Measurements from ENCODE around the gene INTS1.

DNA sequence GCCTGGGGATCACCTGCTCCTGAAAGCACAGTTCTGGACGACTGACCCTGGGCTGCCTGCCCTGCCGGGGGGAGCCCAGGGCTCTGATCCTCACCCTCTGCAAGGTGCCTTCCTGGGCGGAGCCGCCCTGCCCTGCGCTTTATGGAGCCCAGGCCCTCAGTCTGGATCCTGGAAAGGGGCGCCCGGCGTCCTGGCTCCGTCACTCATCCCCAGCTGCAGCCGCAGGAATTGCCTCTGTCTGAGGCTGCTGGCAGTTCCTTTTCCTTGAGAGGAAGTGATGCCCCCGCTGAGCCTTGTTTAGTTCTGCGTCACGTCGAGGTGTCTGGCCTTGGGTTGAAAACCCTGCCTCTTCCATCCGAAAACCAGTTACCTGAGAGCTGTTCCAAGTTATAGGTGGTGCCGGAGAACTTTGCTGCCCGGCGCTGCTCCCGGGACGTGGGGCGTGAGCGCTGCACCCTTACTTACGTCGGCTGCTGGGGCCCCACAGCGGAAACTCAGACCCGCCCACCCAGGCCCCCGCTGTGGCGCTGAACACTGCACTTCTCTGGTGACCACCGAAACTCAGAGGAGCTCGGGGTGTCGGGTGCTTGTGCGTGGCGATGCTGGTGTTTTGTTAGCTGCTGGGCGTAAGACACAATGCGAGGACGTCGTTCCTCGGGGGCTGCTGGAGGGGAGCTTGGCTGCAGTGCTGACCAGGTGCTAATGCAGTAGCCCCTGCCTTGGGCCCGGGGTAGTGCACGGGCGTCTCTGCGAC is 31.7 kb upstream of the INTS1 start:
- TF ChIP-seq POLR2AphosphoS5 (IDR thresholded peaks at IDR 0.05; ENCODE audit: low read depth, low read length): no peak
- TF ChIP-seq REST (IDR thresholded peaks at IDR 0.05; ENCODE audit: insufficient read depth in 1 of 2, low read depth in 2 of 2, low read length in 2 of 2): no peak
- TF ChIP-seq TAF1 (IDR thresholded peaks at IDR 0.05; ENCODE audit: borderline replicate concordance, insufficient read depth, low read length): no peak

Measured in PFSK-1 (cell line).